PC-9 (cell line): ENCODE measurements around the gene SLC7A8. TPM values are rescaled to one million over a fixed set of nuclear protein-coding genes. Genes with fewer than 3 reads are reported as not detected.

Experiments used
- BruUV-seq: library from RNA; stranded (reverse); fragments of 400-500 nt; replicated peaks from 2 replicates; lab custom pipeline; 2021; lab: Mats Ljungman, UMichigan
- CTCF ChIA-PET: fragments of 300-600 bp; sonication (Branson Sonifier 250); formaldehyde crosslinking; loops from one replicate; lab custom pipeline; 2022; ENCODE audit warnings: antibody characterized with exemption; lab: Charles Lee
- POLR2A ChIA-PET: fragments of 300-600 bp; sonication (Branson Sonifier 250); formaldehyde crosslinking; loops from one replicate; lab custom pipeline; 2022; ENCODE audit warnings: antibody characterized with exemption; ENCODE audit not compliant: unreplicated experiment; lab: Charles Lee
- DNase-seq, 2 experiments: peaks; one replicate each; pipeline versions ENCODE4 v3.0.0 to v3.0.0-alpha.2; 2015 to 2022; ENCODE audit warnings: mixed read lengths in 1 of 2
- H2AFZ ChIP-seq: fragments of 200-600 bp; sonication (generic); 2 replicates; pipeline ENCODE4 v1.8.1; 2017; ENCODE audit warnings: antibody characterized with exemption
- H3F3A ChIP-seq: fragments of 200-600 bp; sonication (generic); 2 replicates; pipeline ENCODE4 v1.8.1; 2017; ENCODE audit warnings: antibody characterized with exemption, mild to moderate bottlenecking, low read depth; ENCODE audit not compliant: insufficient read depth
- H3K27ac ChIP-seq: fragments of 200-600 bp; sonication (generic); 2 replicates; pipeline ENCODE4 v1.6.1; 2016; ENCODE audit warnings: mixed run types
- H3K27me3 ChIP-seq: fragments of 200-600 bp; sonication (generic); 2 replicates; pipeline ENCODE4 v1.6.1; 2016; ENCODE audit warnings: low read depth, mixed run types; ENCODE audit not compliant: insufficient read depth
- H3K36me3 ChIP-seq: fragments of 200-600 bp; sonication (generic); 2 replicates; pipeline ENCODE4 v1.6.1; 2016; ENCODE audit warnings: low read depth, mixed run types
- H3K4me1 ChIP-seq: fragments of 200-600 bp; sonication (generic); replicated peaks from 2 replicates; pipeline ENCODE4 v1.6.1; 2016; ENCODE audit warnings: mixed run types; ENCODE audit not compliant: insufficient read depth
- H3K4me2 ChIP-seq: fragments of 200-600 bp; sonication (generic); 2 replicates; pipeline ENCODE4 v1.6.1; 2017; ENCODE audit warnings: mixed run types
- H3K4me3 ChIP-seq: fragments of 200-600 bp; sonication (generic); 2 replicates; pipeline ENCODE4 v1.6.1; 2016; ENCODE audit warnings: mixed run types
- H3K79me2 ChIP-seq: fragments of 200-600 bp; sonication (generic); 2 replicates; pipeline ENCODE4 v1.6.1; 2017; ENCODE audit warnings: low read depth, mixed run types
- H3K9me2 ChIP-seq: fragments of 200-600 bp; sonication (generic); 2 replicates; pipeline ENCODE4 v1.8.1; 2017; ENCODE audit warnings: mild to moderate bottlenecking; ENCODE audit not compliant: insufficient read depth
- H3K9me3 ChIP-seq: fragments of 200-600 bp; sonication (generic); 2 replicates; pipeline ENCODE4 v1.8.1; 2016; ENCODE audit warnings: low read depth; ENCODE audit not compliant: insufficient read depth
- H4K20me1 ChIP-seq: fragments of 200-600 bp; sonication (generic); 2 replicates; pipeline ENCODE4 v1.8.1; 2017; ENCODE audit not compliant: insufficient read depth
- EZH2 ChIP-seq: fragments of 200-600 bp; sonication (generic); IDR thresholded peaks from 2 replicates; pipeline ENCODE4 v1.8.0; 2017; ENCODE audit warnings: antibody characterized with exemption, low read depth
- intact Hi-C: fragments of 100-400 bp; cut with micrococcal nuclease; formaldehyde crosslinking; loops from one replicate; pipeline ENCODE4 v1.10.0; 2022; ENCODE audit not compliant: unreplicated experiment
- total RNA-seq: library from RNA; stranded (reverse); gene quantifications from 2 replicates; pipeline ENCODE4 v1.2.3, GENCODE V29; 2021
- TF ChIP-seq, protein P1 (sequence below): fragments of 200-600 bp; sonication (generic); conservative IDR thresholded peaks from 2 replicates; pipeline ENCODE4 v1.6.1; 2017; ENCODE audit warnings: mixed run types, antibody characterized with exemption, mild to moderate bottlenecking, moderate library complexity

The SLC7A8 gene
- total RNA-seq, 1 experiment from 2014 or later = 3.6 TPM

DNA sequence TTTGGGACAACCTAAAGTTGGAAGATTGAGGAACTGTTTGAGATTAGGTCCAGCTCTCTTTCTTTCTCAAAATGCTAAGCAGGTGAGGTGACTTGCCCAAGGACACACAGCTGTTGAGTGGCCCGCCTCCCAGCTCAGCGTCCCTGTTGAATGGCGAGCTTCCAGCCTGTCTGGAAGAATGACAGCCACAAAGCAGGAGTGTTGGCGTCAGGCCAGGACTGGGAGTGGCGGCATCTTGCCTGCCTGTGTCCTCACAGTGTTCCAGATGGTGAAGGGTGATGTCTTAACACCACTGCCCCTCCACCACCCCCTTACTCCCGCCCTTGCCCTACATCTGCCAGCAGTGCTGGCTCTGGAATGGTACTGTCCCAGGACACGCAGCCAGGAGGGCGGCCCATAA, 60.0 kb downstream of the SLC7A8 start:
- TF ChIP-seq, protein P1, sequence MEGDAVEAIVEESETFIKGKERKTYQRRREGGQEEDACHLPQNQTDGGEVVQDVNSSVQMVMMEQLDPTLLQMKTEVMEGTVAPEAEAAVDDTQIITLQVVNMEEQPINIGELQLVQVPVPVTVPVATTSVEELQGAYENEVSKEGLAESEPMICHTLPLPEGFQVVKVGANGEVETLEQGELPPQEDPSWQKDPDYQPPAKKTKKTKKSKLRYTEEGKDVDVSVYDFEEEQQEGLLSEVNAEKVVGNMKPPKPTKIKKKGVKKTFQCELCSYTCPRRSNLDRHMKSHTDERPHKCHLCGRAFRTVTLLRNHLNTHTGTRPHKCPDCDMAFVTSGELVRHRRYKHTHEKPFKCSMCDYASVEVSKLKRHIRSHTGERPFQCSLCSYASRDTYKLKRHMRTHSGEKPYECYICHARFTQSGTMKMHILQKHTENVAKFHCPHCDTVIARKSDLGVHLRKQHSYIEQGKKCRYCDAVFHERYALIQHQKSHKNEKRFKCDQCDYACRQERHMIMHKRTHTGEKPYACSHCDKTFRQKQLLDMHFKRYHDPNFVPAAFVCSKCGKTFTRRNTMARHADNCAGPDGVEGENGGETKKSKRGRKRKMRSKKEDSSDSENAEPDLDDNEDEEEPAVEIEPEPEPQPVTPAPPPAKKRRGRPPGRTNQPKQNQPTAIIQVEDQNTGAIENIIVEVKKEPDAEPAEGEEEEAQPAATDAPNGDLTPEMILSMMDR = no peak
- TF ChIP-seq EZH2 = no peak
- Histone ChIP-seq H3K79me2 (no peaks in the 10 kb centered on the region), H3K36me3 (no peaks in the 10 kb centered on the region), H3K4me2 (no peak overlapping the region), H2AFZ (no peak overlapping the region), H3K27ac (no peak overlapping the region), H3K4me3 (no peak overlapping the region), H3K4me1 (no peaks in the 10 kb centered on the region), H3K9me2 (no peaks in the 10 kb centered on the region), H3F3A (no peaks in the 10 kb centered on the region), H4K20me1 (no peaks in the 10 kb centered on the region), H3K27me3 (no peaks in the 10 kb centered on the region), H3K9me3 (no peaks in the 10 kb centered on the region)
- DNase-seq = no peak
- ChIA-PET POLR2A (no interaction called here), CTCF (no interaction called here)
- intact Hi-C loops = loop anchor here (10.0 kb wide), 1 partner anchor 141 kb away; no protein-coding TSS in a partner anchor
- no TSS peak for BruUV-seq

DNA sequence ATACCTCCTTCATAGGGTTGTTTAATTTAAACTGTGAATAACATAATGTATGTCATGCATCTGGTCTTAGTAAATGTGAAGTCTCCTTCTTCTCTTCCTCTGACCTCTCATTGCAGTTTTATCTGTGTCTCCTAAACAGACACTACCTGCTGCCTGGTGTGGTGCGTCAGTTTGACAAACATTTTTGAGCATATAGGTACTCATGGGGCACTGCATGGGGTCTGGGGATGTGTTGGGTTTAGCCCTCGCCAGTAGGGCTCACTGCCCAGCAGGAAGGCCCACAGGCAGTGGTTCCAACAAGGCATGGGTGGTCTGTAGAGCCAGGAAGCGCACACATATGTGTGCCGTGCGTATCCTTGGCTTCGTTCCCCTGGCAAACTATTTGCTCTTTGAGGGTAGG, 61.4 kb downstream of the SLC7A8 start:
- H3K27me3 ChIP-seq = no peaks in the 10 kb centered on the region
- no peak overlapping the region for H3K27ac ChIP-seq
- ChIA-PET CTCF (interaction anchor here (1.9 kb wide), 2 partner anchors 60 to 63 kb away, joined by 9 to 13 read pairs; no protein-coding TSS in a partner anchor), POLR2A (no interaction called here)
- H3K36me3 ChIP-seq = no peaks in the 10 kb centered on the region
- H3K79me2 ChIP-seq = no peaks in the 10 kb centered on the region
- no peaks in the 10 kb centered on the region for H3K9me3 ChIP-seq
- no peaks in the 10 kb centered on the region for H3K4me1 ChIP-seq
- intact Hi-C loops = loop anchor here (10.0 kb wide), 1 partner anchor 143 kb away; no protein-coding TSS in a partner anchor
- H3F3A ChIP-seq = no peaks in the 10 kb centered on the region
- no peaks in the 10 kb centered on the region for H4K20me1 ChIP-seq
- BruUV-seq = no TSS peak
- DNase-seq = no peak
- no peak overlapping the region for H2AFZ ChIP-seq
- no peak overlapping the region for H3K4me2 ChIP-seq
- H3K9me2 ChIP-seq = no peaks in the 10 kb centered on the region
- no peak overlapping the region for H3K4me3 ChIP-seq
- TF ChIP-seq EZH2 = no peak
- TF ChIP-seq, protein P1 = no peak

DNA sequence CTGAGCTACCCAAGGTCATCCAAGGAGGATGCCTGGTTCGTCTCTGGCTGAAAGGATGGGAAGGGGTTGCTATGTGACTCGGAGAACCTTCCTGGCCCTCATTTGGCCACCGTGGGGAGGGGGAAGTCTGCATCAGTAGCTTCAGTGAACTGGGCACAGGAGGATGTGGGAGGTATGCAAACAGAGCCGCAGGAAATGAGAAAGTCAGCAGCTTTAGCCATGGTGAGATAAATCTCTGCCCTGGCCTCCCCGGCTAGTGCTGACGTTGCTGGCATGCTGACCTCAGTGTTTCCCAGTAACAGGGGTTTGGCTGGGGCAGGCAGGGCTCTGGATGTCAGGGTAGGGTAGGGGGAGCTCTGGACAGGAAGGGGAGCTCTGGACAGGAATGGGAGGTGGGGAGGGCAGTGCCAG, 62.1 kb downstream of the SLC7A8 start:
- DNase-seq = no peak
- CTCF ChIA-PET = interaction anchor here (1.0 to 1.9 kb wide), 3 partner anchors 52 to 64 kb away, joined by 4 to 13 read pairs (median 9); no protein-coding TSS in a partner anchor
- no peaks in the 10 kb centered on the region for H4K20me1 ChIP-seq
- intact Hi-C loops = loop anchor here (2.0 to 10.0 kb wide), 2 partner anchors 143 to 259 kb away; no protein-coding TSS in a partner anchor
- H3K9me3 ChIP-seq = no peaks in the 10 kb centered on the region
- H3K4me3 ChIP-seq = no peak overlapping the region
- H2AFZ ChIP-seq = no peak overlapping the region
- H3K27me3 ChIP-seq = no peaks in the 10 kb centered on the region
- TF ChIP-seq, protein P1 = no peak
- no peak for TF ChIP-seq EZH2
- POLR2A ChIA-PET = no interaction called here
- 0 out of 2 replicates have a peak, but pooled peaks cover under 1% of the 10 kb centered on the region for H3K4me1 ChIP-seq
- no peak overlapping the region for H3K27ac ChIP-seq
- H3K9me2 ChIP-seq = no peaks in the 10 kb centered on the region
- H3K4me2 ChIP-seq = no peak overlapping the region
- no peaks in the 10 kb centered on the region; the same call in 1 of the 2 replicates for H3F3A ChIP-seq
- no peaks in the 10 kb centered on the region for H3K36me3 ChIP-seq
- no TSS peak for BruUV-seq
- no peaks in the 10 kb centered on the region for H3K79me2 ChIP-seq
